Effector CD4-positive, alpha-beta T cell (primary cell): ENCODE results near the gene CALCOCO2.
"Not testable (repeated sequence)": the region's sequence is repeated elsewhere in the genome, so short reads cannot be mapped to it uniquely, and the experiment has no call there.

Source experiments
- DNase-seq: peaks from one replicate; pipeline ENCODE4 v3.0.0-alpha.2; 2020

CALCOCO2 gene

GRCh38 chr17:48825446-48826381, 5.1 kb upstream of the CALCOCO2 start:
- DNase-seq: no peak

- DNase-seq: no peak
These were observed 681 bp downstream of the CALCOCO2 start for GRCh38 chr17:48831549-48831883.

GRCh38 chr17:48834973-48835372, 4.1 kb downstream of the CALCOCO2 start:
- DNase-seq: no peak

GRCh38 chr17:48835971-48836370, 5.1 kb downstream of the CALCOCO2 start:
- no peak for DNase-seq

GRCh38 chr17:48837458-48837857, 6.6 kb downstream of the CALCOCO2 start:
- not testable (repeated sequence) for DNase-seq

- no peak for DNase-seq
These were observed 9.6 kb downstream of the CALCOCO2 start for GRCh38 chr17:48840441-48840840.

GRCh38 chr17:48841395-48841831, 10.6 kb downstream of the CALCOCO2 start:
- no peak for DNase-seq

- no peak for DNase-seq
These were observed 11.9 kb downstream of the CALCOCO2 start for GRCh38 chr17:48842746-48843145.

GRCh38 chr17:48843187-48843900, 12.5 kb downstream of the CALCOCO2 start:
- no peak for DNase-seq

GRCh38 chr17:48850792-48851323, 20.0 kb downstream of the CALCOCO2 start:
- DNase-seq: no peak

- DNase-seq: no peak
These were observed 24.1 kb downstream of the CALCOCO2 start for GRCh38 chr17:48854774-48855476.

GRCh38 chr17:48856122-48856821, 25.4 kb downstream of the CALCOCO2 start:
- no peak for DNase-seq

GRCh38 chr17:48860034-48860433, 29.2 kb downstream of the CALCOCO2 start:
- DNase-seq: no peak

- no peak for DNase-seq
These were observed 29.6 kb downstream of the CALCOCO2 start for GRCh38 chr17:48860456-48860855.

GRCh38 chr17:48868916-48869500, 38.2 kb downstream of the CALCOCO2 start:
- no peak for DNase-seq

GRCh38 chr17:48869821-48870318, 39.0 kb downstream of the CALCOCO2 start:
- no peak for DNase-seq

- DNase-seq: no peak
These were observed 40.3 kb downstream of the CALCOCO2 start for GRCh38 chr17:48871035-48871550.

- no peak for DNase-seq
These were observed 40.9 kb downstream of the CALCOCO2 start for GRCh38 chr17:48871551-48872351.

GRCh38 chr17:48872409-48872808, 41.6 kb downstream of the CALCOCO2 start:
- not testable (repeated sequence) for DNase-seq

- no peak for DNase-seq
These were observed 42.4 kb downstream of the CALCOCO2 start for GRCh38 chr17:48873209-48873608.
